Spleen (tissue), 11 donors: ENCODE measurements around the gene CAMKK1. TPM values are rescaled to one million over a fixed set of nuclear protein-coding genes. Genes with fewer than 3 reads are reported as not detected.
A peak's percentile ranks its signal among the peaks of the same experiment; 100 is the strongest.

Source experiments
- DNase-seq: peaks from one replicate; pipeline ENCODE4 v3.0.0-alpha.2; 2020
- H3K27ac ChIP-seq, 8 donors: fragments of 200-600 bp; sonication (generic) in 7 of 8; 1 replicate in 4 of 8; 2 replicates in 4 of 8; pipeline versions ENCODE4 v1.5.0 to v1.8.0; 2016 to 2021; ENCODE audit warnings: inconsistent platforms in 4 of 8, mild to moderate bottlenecking in 4 of 8, moderate library complexity in 1 of 8
- H3K27me3 ChIP-seq, 7 donors: fragments of 200-600 bp; sonication (generic) in 6 of 7; replicated peaks in 1 of 7; 1 replicate in 4 of 7; 2 replicates in 3 of 7; pipeline versions ENCODE4 v1.5.0 to v1.8.0; 2016 to 2021; ENCODE audit warnings: inconsistent platforms in 3 of 7, mild to moderate bottlenecking in 1 of 7
- H3K36me3 ChIP-seq, 6 donors: fragments of 200-600 bp; sonication (generic) in 5 of 6; 1 replicate in 4 of 6; 2 replicates in 2 of 6; pipeline versions ENCODE4 v1.5.0 to v1.8.0; 2016 to 2021; ENCODE audit warnings: inconsistent platforms in 2 of 6
- H3K4me1 ChIP-seq, 6 donors: fragments of 200-600 bp; sonication (generic) in 5 of 6; 1 replicate in 3 of 6; 2 replicates in 3 of 6; pipeline versions ENCODE4 v1.5.0 to v1.8.0; 2016 to 2021; ENCODE audit warnings: inconsistent platforms in 3 of 6
- H3K4me3 ChIP-seq, 8 donors: fragments of 200-600 bp; sonication (generic) in 7 of 8; 1 replicate in 4 of 8; 2 replicates in 4 of 8; pipeline versions ENCODE4 v1.5.0 to v1.8.0; 2016 to 2021; ENCODE audit warnings: inconsistent platforms in 4 of 8, mild to moderate bottlenecking in 4 of 8, moderate library complexity in 2 of 8
- H3K9me3 ChIP-seq, 8 donors: fragments of 200-600 bp; sonication (generic) in 7 of 8; 1 replicate in 4 of 8; 2 replicates in 4 of 8; pipeline versions ENCODE4 v1.5.0 to v1.8.0; 2016 to 2021; ENCODE audit warnings: inconsistent platforms in 4 of 8
- CTCF ChIP-seq, 11 experiments: fragments of 200-600 bp in 7 of 11; fragments of 450-650 bp in 4 of 11; sonication (generic) in 4 of 11; IDR thresholded peaks in 8 of 11; conservative IDR thresholded peaks in 3 of 11; 1 replicate in 7 of 11; 2 replicates in 4 of 11; pipeline versions ENCODE4 v1.4.0 to v1.8.0; 2016 to 2021; ENCODE audit warnings: antibody characterized with exemption in 11 of 11, inconsistent platforms in 4 of 11, mild to moderate bottlenecking in 1 of 11
- POLR2A ChIP-seq, 3 donors: fragments of 450-650 bp; IDR thresholded peaks; one replicate each; pipeline ENCODE4 v1.5.1; 2017; ENCODE audit warnings: antibody characterized with exemption in 3 of 3, mild to moderate bottlenecking in 1 of 3
- POLR2AphosphoS5 ChIP-seq, 3 donors: sonication (generic); formaldehyde crosslinking; IDR thresholded peaks; one replicate each; pipeline ENCODE4 v1.5.1; 2017; ENCODE audit warnings: antibody characterized with exemption in 3 of 3
- WGBS, 5 donors: extraction: QIAGEN DNeasy Blood & Tissue Kit in 3 of 5; methylation state at CpG; one replicate each; pipeline versions ENCODE4 v1.1.5 to v1.1.7; 2013 to 2018; 5-methylcytosine and 5-hydroxymethylcytosine counted together
- intact Hi-C: fragments of 100-400 bp; cut with DNase I; formaldehyde crosslinking; loops from one replicate; pipeline ENCODE4 v1.15.0; 2023; ENCODE audit warnings: low total_unique reads
- polyA plus RNA-seq, 3 donors: library from polyadenylated mRNA; stranded (reverse); fragments of 200-250 nt; gene quantifications; one replicate each; pipeline ENCODE4 v1.2.1, GENCODE V29; 2013
- total RNA-seq, 7 donors: library from RNA; depleted of rRNA in 3 of 7; stranded (reverse); fragments of >200 nt in 3 of 7; fragmentation: NEBNext Ultra II Directional in 4 of 7; extraction: Animal tissue kit (Norgen Biotek cat#: 25700) in 4 of 7; gene quantifications; one replicate each; pipeline versions ENCODE4 v1.1.0 to v1.2.1, GENCODE V29; 2016 to 2021
- donor health status: healthy with polysubstance abuse.
- donor health status: DM: no; HTN: no; CAD: no; lungs with moderate emphysema.
- donor health status: DM: no; HTN: no; CAD: no.
- donor health status: Bipolar disorder and iron deficiency.
- donor health status: healthy.
- donor health status: DM: no; HTN: no; CAD: no.
- donor health status: DM: yes; HTN: yes; CAD: no.

CAMKK1 gene
- total and polyA plus RNA-seq, 10 donors = 5.2 to 13.0 (median 9.0) TPM

GRCh38 chr17:3834811-3835210 lies 58.0 kb downstream of the CAMKK1 start:
- H3K9me3 ChIP-seq = no peaks in the 10 kb centered on the region
- 43 to 82% (median 63%) methylated on average over 4 of the region's 4 CpGs for WGBS, 5 donors
- no peak for DNase-seq
- H3K27me3 ChIP-seq = no peaks in the 10 kb centered on the region
- no peak overlapping the region for H3K4me3 ChIP-seq
- peaks cover 0 to 89% (median 48%) of the 10 kb centered on the region in 6 donors for H3K36me3 ChIP-seq
- TF ChIP-seq POLR2A (IDR thresholded peaks at IDR 0.05) = no peak
- TF ChIP-seq POLR2AphosphoS5 (IDR thresholded peaks at IDR 0.05) = no peak
- TF ChIP-seq CTCF (IDR thresholded peaks at IDR 0.05 in 8 of 11, conservative IDR thresholded peaks at IDR 0.05 in 3 of 11) = no peak
- H3K4me1 ChIP-seq = peaks cover 0 to 42% (median 15%) of the 10 kb centered on the region in 6 donors
- intact Hi-C loops = no loop called here
- peak overlapping the region in 2 of 8 donors; percentile 3 to 15 for H3K27ac ChIP-seq

DNA sequence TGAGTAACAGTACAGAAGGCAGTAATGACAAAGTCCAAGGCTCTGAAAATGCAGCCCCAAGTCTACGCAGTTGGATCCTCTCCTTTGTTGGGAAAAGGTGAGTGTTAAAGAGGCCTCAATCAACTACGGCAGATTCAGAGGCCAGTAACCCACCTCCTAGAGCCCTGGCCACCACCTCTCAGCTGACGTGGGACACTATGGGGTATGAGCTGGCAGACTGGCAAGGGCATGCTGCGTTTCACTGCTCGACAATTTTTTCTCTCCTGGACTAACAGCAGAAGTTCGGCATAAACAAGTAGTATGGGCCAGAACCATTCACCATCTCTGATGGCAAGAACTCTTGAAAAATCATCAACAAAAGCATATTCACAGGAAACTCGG lies 64.0 kb downstream of the CAMKK1 start:
- H3K27me3 ChIP-seq = no peaks in the 10 kb centered on the region
- no peak overlapping the region for H3K27ac ChIP-seq
- peaks cover 0 to 16% (median 2%) of the 10 kb centered on the region in 6 donors for H3K4me1 ChIP-seq
- intact Hi-C loops = loop anchor here (5.0 kb wide), 1 partner anchor 92 kb away; no protein-coding TSS in a partner anchor
- TF ChIP-seq POLR2A (IDR thresholded peaks at IDR 0.05) (no peak), CTCF (IDR thresholded peaks at IDR 0.05 in 8 of 11, conservative IDR thresholded peaks at IDR 0.05 in 3 of 11) (no peak), POLR2AphosphoS5 (IDR thresholded peaks at IDR 0.05) (no peak)
- DNase-seq = no peak
- H3K36me3 ChIP-seq = peaks cover 0 to 87% (median 58%) of the 10 kb centered on the region in 6 donors
- WGBS, 5 donors = 90 to 97% (median 95%) methylated on average over 7 of the region's 7 CpGs
- H3K4me3 ChIP-seq = no peak overlapping the region
- H3K9me3 ChIP-seq = no peaks in the 10 kb centered on the region

DNA sequence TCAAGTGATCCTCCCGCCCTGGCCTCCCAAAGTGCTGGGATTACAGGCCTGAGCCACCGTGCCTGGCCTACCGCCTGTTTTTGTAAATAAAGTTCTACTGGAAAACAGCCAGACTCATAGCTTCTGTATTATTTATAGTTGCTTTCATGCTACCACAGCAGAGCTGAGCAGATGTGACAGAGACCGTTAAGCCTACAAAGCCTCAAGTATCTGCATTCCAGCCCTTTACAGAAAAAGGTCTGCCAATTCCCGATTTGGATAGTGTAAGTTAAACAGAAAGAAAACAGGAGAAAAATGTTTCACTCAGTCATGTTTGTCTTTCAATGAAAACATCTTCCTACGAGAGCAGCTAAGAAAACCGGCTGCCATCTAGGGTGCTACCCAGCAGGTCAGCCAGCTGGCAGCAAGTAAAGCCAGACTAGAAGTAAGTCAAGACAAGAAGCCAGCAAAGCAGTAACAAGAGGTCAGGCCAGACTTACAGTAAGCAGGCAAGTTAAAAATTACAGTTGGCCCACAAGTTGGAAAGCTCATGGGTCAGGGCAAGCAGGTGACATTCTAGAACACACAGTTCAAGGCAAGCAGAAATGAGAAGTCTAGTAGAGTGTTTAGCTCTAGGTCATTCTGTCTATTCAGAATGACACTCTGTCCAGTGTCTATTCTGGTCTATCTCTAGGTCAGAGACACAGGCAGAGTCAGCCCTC lies 64.6 kb downstream of the CAMKK1 start:
- peak overlapping the region in 4 of 8 donors; percentile 4 to 15 (median 10) for H3K27ac ChIP-seq
- no peak for DNase-seq
- 79 to 85% (median 83%) methylated on average over 7 of the region's 7 CpGs for WGBS, 5 donors
- TF ChIP-seq POLR2A (IDR thresholded peaks at IDR 0.05) = no peak
- no peak for TF ChIP-seq CTCF (IDR thresholded peaks at IDR 0.05 in 8 of 11, conservative IDR thresholded peaks at IDR 0.05 in 3 of 11)
- no peak for TF ChIP-seq POLR2AphosphoS5 (IDR thresholded peaks at IDR 0.05)
- intact Hi-C loops = loop anchor here (5.0 kb wide), 1 partner anchor 91 kb away; no protein-coding TSS in a partner anchor
- peaks cover 0 to 87% (median 58%) of the 10 kb centered on the region in 6 donors for H3K36me3 ChIP-seq
- H3K4me1 ChIP-seq = peaks cover 0 to 16% (median 2%) of the 10 kb centered on the region in 6 donors
- no peaks in the 10 kb centered on the region for H3K27me3 ChIP-seq
- no peak overlapping the region for H3K4me3 ChIP-seq
- H3K9me3 ChIP-seq = no peaks in the 10 kb centered on the region

- no peaks in the 10 kb centered on the region for H3K9me3 ChIP-seq
- peaks cover 0 to 16% (median 2%) of the 10 kb centered on the region in 6 donors for H3K4me1 ChIP-seq
- H3K27ac ChIP-seq = peak overlapping the region in 1 of 8 donors; percentile 15
- no peak overlapping the region for H3K4me3 ChIP-seq
- 52 to 58% (median 53%) methylated on average over 6 of the region's 6 CpGs for WGBS, 5 donors
- H3K36me3 ChIP-seq = peaks cover 0 to 90% (median 62%) of the 10 kb centered on the region in 6 donors
- TF ChIP-seq CTCF (IDR thresholded peaks at IDR 0.05 in 8 of 11, conservative IDR thresholded peaks at IDR 0.05 in 3 of 11) = peak; percentile 47 to 77 (median 72)
- no peak for TF ChIP-seq POLR2A (IDR thresholded peaks at IDR 0.05)
- no peaks in the 10 kb centered on the region for H3K27me3 ChIP-seq
- DNase-seq = no peak
- intact Hi-C loops = loop anchor here (5.0 kb wide), 1 partner anchor 90 kb away; no protein-coding TSS in a partner anchor
Observed at GRCh38 chr17:3827124-3827773, 65.6 kb downstream of the CAMKK1 start.
